ENCODE measurements around the gene SORL1.
"Not testable (repeated sequence)": the region's sequence is repeated elsewhere in the genome, so short reads cannot be mapped to it uniquely, and the experiment has no call there.

SORL1 gene

DNA sequence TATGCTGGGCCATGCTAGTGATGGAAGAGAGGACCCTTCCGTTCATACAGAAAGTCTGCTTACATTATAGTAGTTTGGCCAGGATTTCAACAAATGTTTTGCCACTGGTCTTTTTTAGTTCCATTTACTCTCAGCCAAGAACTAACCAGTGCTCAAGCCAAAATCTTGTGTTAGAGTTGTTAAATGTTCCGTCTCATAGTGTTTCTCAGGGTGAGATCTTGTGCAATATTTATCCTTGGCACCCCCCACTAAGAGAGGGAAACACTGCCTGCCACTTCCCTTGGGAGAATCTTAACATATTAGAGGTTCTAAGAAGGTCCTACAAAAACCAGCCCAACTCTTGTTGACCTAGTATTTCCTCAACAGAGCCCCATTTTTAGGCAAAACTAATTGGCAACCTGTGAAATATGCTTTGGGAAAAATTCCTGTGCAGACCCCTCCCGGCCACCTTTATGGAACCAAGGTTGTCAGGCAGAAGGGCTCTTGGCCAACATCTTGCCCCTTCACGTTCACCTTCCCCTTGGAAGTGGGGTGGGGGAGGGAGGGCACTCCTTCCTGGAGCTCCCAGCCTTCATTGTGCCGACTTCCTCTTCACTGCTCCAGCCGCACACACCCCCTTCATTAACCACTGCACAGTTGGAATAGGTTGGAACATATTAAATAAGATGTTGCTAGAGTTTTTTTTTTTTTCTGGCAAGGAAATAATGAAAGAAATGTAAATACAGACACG, 173.8 kb downstream of the SORL1 start:
- DNase-seq (ENCODE audit: low read depth in 2 of 2) = no peak

GRCh38 chr11:121626507-121626875, 174.4 kb downstream of the SORL1 start:
- no peak for DNase-seq (ENCODE audit: low read depth in 2 of 2)

DNA sequence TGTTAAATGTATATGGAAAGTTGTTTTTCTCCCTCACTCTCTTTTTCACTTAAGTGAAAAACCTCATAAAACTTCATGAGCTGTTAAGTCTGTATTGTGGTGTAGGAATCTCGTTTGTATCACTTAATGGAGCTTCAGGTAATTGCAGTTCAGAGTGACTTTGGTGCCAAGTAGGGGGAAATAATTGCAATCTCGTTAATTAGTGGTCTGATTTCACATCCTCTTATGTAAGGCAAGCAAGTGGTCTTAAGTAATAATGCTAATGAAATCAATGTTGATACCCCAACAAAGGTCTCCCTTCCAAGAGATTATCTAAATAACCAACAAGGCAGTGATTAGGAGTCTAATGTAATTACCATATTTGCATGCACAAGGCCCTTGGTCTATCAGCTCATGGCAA, 174.9 kb downstream of the SORL1 start:
- DNase-seq (ENCODE audit: low read depth in 2 of 2) = no peak

DNA sequence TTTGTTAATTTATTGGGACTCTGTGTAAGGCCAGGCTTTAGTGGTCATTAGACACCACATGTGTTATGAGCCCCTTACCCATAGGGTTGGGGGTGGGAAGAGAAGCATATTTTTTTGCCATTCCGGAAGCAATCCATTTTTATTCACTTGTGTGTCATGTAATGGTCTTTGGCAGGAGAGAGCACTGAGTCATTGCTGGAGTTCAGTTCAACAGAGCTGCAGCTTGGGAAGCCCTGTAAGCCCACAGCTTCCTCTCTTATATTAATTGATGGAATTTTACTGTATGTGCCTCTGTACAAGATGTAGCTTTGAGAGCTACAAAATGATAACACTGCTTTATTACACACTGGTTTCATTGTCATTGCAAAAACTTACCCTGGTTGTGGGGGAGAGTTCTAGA, 177.9 kb downstream of the SORL1 start:
- DNase-seq (ENCODE audit: low read depth in 2 of 2) = no peak

GRCh38 chr11:121631456-121631855, 179.3 kb downstream of the SORL1 start:
- DNase-seq (ENCODE audit: low read depth in 2 of 2) = no peak

DNA sequence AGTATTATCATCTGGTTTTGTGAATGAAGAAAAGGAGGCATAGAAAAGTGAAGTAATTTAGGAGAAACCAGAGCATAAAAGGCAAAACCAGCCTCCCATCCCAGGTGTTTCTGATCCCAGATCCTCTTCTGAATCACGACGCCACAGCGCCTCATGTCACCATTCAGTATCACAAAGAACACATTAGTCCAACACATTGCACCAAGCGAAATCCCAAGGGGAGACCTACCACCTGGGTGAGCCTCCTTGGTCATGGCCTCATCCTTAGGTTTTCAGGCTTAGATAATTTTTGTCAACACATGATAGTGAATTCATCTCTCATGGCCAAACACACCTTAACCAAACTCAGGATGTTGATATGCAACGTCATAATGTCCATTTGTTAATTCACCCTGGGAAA, 182.2 kb downstream of the SORL1 start:
- DNase-seq (ENCODE audit: low read depth in 2 of 2) = no peak

DNA sequence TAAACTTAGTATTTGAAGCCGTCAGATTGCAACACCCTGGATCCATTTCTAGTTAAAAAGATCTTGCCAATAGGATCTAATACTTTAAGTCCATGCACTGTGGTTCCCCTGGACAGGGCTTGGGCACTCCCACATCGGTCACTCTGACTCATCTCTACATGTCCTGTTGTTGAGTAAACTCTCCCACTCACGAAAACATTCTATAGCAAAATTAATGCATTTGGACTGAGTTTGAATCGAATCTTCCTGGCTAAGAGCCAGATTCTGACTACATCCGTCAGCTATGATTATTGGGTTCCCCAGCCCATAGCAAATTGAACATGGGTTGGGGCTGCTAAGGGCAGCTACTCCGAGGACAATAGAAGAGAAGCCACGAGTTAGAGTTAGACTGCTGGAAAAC, 182.8 kb downstream of the SORL1 start:
- no peak for DNase-seq (ENCODE audit: low read depth in 2 of 2)

- no peak for DNase-seq (ENCODE audit: low read depth in 2 of 2)
Measured at GRCh38 chr11:121636081-121636799, 184.1 kb downstream of the SORL1 start.

DNA sequence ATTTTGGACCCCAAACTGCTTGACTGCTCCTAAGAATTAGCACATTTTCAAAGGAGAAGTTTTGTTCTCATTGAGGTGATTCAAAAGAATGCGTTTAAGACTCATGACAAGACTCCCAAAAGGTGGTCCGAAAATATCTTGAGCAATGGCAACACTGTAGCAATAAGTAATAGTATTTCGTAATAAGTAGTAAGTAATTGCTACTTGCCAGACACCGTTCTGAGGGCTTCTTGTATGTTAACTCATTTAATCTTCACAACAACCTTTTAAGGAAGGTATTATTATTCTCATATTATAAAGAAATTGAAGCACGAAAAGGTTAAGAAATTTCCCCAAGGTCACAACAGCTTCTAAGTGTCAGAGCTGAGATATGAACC, 184.7 kb downstream of the SORL1 start:
- no peak for DNase-seq (ENCODE audit: low read depth in 2 of 2)

- not testable (repeated sequence) for DNase-seq (ENCODE audit: low read depth in 2 of 2)
Measured at GRCh38 chr11:121637587-121637986, 185.5 kb downstream of the SORL1 start.

GRCh38 chr11:121643479-121644186, 191.5 kb downstream of the SORL1 start:
- no peak for DNase-seq (ENCODE audit: low read depth in 2 of 2)

- no peak for DNase-seq (ENCODE audit: low read depth in 2 of 2)
Measured at GRCh38 chr11:121644187-121644512, 192.0 kb downstream of the SORL1 start.

- DNase-seq (ENCODE audit: low read depth in 2 of 2) = no peak
Measured at GRCh38 chr11:121645001-121645400, 192.9 kb downstream of the SORL1 start.

DNA sequence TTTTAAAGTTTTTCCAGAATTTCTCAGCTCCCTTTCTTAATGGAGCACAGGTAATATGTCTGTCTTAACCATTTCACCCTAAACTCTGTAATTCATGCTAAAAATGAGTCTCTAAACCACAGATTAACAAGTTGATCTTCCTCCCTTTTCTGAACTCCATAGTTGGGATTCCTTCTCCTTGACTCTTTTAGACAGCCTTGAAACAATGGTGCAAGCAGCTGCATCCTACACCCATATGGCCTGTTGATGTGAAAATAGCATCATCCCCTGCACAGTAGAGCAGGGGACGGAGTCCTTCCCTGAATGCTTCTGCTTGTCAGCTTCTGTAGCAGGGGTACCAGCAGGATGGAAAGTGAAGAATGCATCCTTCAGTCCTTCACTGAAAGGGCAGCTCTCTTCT, 193.5 kb downstream of the SORL1 start:
- no peak for DNase-seq (ENCODE audit: low read depth in 2 of 2)

- DNase-seq (ENCODE audit: low read depth in 2 of 2) = no peak
Measured at GRCh38 chr11:121648306-121648705, 196.2 kb downstream of the SORL1 start.

GRCh38 chr11:121649798-121650197, 197.7 kb downstream of the SORL1 start:
- DNase-seq (ENCODE audit: low read depth in 2 of 2) = no peak

DNA sequence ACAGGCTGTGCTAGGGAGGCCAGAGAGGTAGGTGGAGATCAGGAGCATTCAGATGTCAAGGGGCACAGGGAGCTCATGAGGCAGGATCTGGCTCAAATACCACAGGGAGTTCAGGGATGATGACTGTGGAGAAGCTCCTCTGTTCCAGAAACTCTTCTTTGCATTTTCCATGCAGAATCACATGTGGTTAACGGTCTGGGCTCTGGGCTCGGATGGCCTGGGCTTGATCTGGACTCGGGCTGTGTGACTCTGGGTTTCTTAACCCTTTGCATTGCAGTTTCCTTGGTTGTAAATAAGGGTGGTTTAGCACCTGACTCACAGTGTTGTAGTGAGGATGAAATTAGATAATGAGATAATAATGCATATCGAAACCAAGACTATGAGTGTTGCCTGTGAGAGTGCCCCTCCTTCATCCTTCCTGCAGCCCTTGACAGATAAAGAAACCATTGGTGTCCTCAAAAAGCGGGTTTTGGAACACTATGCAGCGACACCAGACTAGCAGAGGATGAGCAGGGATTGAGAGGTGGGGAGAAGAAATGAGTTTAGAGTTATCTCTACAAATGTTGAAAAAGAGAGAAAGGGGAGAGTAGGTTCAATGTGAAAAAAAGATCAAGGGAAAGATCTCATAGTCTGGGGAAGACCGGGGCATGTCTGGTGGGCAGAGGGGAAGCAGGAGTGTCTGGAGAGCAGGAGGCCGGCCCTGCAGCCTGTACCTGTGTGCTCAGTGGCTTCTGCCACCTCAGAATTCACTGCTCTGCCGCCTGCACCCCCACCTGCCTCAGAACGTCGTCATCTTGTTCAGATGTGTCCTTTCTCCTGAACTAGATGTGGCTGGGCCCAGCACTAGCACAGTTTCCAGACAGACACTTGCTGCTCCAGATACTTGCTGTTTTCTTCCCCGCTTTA, 198.5 kb downstream of the SORL1 start:
- no peak for DNase-seq (ENCODE audit: low read depth in 2 of 2)

DNA sequence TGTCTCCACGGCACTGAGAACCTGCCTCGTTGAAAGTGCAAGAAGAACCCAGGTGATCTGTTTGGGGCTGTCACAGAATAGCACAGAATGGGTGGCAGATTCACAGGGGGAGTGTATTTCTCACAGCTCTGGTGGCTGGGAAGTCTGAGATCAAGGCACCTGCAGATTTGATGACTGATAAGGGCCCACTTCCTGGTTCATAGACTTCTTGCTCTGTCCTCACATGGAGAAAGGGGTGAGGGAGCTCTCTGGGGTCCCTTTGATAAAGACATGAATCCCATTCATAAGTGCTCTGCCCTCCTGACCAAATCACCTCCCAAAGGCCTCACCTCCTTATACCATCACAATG, 199.1 kb downstream of the SORL1 start:
- DNase-seq (ENCODE audit: low read depth in 2 of 2) = no peak

DNA sequence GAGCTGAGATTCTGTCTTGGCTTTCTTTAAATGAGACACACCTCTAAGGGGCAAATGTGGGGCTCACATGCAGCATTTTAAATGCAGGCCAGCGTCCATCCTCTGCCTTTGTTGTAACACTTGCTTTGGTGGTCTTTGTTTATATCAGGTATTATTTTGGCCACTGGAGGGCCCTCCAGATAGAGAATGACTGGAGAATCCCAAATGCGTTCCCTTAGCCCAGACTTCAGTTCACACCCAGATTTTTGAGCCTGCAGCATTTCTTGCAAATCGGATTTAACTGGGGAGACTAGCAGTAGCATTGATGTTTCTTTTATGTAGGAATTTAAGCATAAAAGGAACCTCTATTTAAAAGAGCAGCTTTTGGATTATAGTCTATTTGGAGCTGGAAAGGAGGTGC, 200.9 kb downstream of the SORL1 start:
- DNase-seq (ENCODE audit: low read depth in 2 of 2) = no peak

DNA sequence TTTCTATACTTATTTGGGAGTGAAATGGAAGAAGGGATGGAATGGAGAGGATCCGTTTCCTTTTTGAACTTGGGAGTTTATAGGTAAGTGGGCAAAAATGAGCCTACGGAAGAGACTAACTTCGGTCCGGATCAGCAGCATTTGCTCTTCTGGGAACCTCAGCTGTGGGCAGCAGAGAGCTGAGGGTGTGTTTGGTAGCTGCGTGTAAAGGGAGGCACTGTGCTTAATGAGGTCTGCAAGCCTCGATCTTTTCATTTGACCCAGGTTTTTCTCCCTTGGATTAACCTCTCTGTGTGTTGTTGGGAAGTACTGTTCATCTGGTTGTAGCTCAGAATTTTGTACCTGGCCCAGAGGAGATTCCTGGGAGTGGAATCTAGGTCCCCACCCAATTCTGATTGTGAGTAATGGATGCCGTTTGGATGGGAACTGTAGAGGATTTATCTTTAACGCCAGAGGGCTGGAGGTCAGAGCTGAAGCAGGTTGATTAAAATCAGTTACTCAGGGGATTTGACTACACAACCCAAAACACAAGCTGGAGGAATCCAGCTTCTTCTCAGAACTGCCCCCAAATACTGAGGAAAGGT, 202.2 kb downstream of the SORL1 start:
- DNase-seq (ENCODE audit: low read depth in 2 of 2) = no peak

GRCh38 chr11:121654843-121655536, 202.9 kb downstream of the SORL1 start:
- no peak for DNase-seq (ENCODE audit: low read depth in 2 of 2)
